DMS 273 treated with DMSO at 0.1 percent for 48 hours (cell line): ENCODE measurements around the gene KIF26B.
A peak's percentile ranks its signal among the peaks of the same experiment; 100 is the strongest.
"Not testable (repeated sequence)": the region's sequence is repeated elsewhere in the genome, so short reads cannot be mapped to it uniquely, and the experiment has no call there.

ENCODE experiments used
- DNase-seq: peaks from one replicate; lab custom pipeline; 2025; lab: John Stamatoyannopoulos, UW

The KIF26B gene

DNA sequence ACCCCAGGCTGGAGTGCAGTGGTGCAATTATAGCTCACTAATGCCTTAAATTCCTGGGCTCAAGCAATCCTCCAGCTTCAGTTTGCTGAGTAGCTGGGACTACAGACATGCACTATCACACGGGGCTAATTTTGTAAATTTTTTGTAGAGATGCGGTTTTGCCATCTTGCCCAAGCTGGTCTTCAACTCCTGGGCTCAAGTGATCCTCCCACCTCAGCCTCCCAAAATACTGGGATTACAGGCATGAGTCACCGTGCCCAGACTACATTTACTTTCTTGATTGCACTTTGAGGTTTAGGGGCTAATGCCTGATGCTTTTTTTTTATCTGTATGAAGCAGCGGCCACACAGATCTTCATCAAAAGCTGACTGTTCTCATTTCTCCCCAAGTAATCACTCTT, 124.6 kb downstream of the KIF26B start:
- DNase-seq = no peak

DNA sequence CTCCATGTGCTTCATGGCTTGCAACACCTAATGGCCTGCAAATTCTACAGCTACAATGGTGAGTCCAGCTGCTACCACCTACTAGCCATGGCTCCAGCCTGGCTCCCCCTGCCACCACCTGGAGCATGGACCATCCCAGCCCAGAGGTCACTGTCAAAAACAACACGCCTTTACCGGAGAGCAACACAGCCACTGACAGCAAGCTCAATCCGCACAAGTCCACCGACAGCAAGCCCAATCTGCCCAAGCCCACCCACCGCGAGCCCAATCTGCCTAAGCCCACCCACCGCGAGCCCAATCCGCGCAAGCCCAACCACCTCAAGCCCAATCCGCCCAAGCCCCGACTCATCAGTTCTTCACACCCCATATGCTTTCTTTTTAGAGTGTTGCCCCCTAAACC, 128.2 kb downstream of the KIF26B start:
- no peak for DNase-seq

DNA sequence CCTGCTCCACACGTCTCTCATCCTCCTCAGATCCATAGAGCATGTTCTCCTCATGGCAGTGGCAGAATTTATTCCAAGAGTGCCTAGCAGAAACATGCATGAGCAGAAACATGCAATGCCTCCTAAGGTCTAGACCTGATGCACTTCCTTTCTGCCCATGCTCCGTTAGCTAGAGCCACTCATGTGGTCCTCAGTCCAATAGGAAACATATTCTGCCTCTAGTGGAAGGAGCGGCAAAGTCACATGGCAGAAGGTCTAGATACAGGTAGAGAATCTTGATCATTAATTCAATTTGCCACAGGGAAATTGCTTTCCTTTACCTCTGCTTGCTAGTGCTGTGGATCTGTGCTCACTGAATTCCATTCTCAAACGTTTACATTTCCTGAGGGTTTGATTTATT, 130.4 kb downstream of the KIF26B start:
- DNase-seq = no peak

DNA sequence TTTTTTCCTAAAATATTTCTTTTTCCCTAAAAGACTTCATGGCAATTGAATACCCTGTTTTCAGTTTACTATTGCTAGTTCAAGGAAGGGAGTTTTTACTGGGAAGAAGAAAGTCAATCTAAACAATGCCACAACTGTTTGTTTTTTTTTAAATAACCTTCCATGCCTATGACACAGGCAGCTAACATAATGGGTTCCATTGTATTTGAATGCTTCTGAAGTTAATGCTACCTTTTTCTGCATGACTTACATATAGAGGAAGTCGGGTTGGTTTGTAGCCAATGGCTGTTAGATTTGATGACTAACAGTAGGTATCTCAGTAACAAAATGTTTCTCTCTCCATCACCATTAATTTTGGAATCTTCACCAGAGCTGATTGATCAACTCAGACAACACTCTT, 134.0 kb downstream of the KIF26B start:
- no peak for DNase-seq

DNA sequence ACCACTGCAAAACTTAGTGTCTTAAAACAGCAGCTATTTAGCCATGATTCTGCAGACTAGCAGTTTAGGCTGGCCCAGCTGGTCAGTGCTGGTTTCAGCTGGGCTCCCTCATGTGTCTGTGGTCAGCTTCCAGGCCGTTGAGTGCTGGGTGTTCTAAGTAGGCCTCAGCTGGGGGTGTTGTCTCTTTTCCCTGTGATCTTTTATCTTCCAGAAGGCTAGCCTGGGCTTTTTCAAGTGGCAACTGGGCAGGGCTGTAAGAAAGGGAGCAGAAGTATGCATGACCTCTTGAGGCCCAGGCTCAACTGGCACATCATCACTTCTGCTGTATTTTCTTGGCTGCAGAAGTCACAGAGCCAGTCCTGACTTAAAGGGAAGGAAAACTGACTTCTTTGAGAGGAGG, 136.1 kb downstream of the KIF26B start:
- DNase-seq = no peak

DNA sequence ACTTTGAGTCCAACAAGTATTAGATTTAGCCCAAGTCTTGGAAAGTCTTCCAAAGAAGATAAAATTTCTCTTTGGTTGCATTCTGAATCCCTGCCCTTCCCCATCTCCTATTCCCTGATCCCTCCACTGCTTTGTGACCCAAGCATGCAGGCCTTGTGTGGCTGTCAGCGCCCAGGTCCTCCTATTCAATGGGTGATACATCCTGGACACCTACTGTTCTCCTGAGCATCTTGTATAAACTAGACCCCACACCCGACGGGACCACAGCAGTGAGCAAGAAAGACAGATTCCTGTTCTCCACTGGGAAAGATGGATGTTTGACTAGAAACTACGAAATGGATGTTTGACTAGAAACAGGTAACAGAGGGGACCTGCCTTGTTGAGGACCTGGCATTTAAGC, 136.6 kb downstream of the KIF26B start:
- DNase-seq = no peak

DNA sequence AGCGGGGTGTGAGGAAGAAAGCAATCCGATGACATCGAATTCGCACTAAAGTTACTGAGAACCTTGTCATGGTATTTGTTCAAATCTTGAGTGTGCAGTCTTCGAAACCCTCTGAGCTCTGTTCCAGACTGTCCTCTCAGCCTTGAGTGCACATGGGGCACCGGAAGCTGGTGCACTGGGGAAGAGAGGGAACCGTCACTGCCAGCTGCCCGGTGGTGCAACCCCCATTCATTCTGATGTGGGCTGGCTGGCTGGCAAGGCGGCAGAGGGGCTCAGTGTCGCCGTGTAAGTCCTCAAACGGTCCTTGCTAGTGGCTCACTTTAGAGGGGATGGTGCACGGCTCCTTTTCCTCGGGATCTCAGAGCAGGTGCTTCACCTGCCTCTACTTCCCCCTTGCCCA, 137.4 kb downstream of the KIF26B start:
- no peak for DNase-seq

DNA sequence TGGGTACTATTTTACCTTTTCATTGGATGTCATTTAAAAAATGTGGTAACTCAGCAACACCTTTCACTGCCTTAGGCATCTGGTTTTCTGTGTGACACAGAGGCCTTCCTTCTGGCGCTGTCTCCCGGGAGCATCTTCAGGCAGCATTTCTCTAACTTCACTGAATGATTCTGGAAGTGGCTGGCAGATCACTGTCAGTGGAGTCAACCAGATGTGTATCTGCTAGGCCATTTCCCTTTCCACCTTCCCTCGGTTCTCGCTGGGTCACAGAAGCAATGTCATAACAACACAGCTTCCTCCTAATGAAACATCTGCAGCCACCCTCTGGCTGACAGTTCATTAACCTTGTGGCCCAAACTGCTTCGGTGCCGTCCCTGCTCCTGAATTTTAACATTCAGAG, 137.8 kb downstream of the KIF26B start:
- DNase-seq = no peak

DNA sequence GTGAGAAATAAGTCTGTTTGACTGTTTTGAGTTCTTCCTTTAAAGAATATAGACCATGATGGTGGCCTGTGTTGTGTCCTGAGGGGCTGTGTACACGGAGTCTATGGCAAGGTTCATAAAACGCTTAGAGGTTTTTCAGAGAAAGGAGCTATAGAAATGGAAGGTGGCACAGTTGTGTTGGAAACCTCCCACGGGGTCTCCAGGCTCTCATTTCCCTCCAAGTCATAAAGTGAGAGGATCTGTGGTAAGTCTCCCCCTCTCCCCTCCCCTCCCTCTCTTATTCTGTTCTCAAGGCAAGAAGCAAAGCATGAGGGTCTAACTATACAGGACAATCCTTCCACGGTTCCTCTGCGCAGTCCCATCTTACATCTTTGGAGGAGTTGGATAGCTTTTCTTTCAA, 139.2 kb downstream of the KIF26B start:
- DNase-seq = no peak

DNA sequence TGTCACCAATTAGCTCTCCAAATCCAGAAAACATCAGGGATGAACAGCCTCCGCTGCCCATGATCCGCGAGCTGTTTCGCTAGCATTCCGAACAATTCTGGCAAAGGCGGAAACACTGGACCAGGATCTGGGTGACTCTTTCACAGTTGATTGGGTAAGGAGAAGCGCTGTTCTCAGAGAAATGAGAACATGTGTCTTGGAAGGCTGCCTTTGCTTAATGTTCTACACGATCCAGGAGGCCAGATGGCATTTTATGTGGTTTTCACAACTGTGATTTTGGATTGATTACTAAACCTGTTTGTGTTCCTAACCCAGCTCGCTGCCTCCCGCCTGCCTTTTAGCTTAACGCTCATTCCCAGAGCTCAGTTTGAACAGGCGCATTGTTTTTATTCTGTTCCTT, 144.0 kb downstream of the KIF26B start:
- DNase-seq = peak; percentile 83

DNA sequence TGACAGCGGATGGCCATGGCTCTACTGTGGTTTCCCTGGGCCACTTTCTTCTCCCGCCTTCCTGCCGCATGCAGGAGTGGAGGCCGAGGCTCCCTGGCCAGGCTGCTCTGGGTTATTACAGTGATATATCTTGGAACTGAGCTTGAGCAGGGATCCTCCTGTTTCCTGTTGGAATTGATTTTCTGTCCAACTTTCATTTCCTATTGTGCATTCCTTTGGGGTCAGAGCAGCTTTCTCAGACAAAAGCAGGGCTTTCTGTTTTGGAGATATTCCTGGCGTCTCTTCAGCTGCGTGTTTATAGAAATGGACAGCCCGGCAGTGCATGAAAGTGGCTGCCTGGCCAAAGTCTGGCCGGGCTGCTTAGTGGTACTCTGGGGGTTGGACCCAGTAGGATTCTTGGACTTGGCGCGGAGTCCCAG, 146.4 kb downstream of the KIF26B start:
- no peak for DNase-seq

DNA sequence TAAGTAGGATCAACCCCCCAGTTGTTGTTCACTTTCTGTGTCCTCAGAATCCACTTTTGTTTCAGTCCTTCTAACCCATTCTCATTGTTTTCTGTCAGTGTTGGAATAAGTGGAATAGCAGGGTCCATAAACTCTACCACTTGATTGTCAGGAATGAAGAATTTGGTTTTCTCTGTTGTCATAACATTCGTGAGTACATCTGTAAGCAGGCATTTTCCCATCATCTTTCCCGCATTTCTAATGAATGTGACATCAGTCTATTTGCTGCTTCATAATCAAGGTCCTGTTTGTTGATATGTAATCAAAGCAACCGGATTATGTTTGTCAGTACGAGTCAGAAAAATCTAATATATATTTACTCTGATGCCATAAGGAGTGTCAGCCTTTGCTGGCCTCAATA, 147.1 kb downstream of the KIF26B start:
- no peak for DNase-seq

DNA sequence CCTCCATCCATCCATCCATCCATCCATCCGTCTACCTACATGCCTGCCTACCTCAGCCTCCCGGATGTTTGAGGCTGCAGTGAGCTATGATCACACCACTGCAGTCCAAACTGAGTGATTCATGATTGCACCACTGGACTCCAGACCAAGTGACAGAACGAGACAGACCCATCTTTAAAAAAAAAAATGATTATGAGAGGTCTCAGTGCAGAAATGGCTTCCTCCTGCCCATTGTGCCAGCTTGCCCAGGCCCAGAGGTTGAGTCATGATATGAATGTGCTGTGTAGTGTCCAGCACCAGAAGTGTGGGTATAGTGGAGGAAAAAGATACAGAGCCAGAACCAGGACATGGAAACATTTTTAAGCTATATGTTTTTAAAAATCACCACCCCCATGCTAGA, 149.9 kb downstream of the KIF26B start:
- no peak for DNase-seq

DNA sequence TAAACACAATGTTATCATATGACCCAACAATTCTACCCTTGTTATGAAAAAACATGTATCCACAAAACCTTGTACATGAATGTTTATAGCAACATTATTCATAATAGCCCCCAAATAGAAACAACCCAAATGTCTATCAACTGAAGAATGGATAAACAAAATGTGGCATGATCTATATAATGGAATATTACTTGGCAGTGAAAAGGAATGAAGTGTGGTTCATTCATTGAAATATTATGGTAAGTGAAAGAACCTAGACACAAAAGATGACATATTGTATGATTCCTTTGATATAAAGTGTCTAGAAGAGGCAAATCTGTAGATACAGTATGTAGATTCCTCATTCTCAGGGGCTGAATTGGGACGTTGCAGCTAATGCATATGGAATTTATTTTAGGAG, 151.2 kb downstream of the KIF26B start:
- DNase-seq = no peak

DNA sequence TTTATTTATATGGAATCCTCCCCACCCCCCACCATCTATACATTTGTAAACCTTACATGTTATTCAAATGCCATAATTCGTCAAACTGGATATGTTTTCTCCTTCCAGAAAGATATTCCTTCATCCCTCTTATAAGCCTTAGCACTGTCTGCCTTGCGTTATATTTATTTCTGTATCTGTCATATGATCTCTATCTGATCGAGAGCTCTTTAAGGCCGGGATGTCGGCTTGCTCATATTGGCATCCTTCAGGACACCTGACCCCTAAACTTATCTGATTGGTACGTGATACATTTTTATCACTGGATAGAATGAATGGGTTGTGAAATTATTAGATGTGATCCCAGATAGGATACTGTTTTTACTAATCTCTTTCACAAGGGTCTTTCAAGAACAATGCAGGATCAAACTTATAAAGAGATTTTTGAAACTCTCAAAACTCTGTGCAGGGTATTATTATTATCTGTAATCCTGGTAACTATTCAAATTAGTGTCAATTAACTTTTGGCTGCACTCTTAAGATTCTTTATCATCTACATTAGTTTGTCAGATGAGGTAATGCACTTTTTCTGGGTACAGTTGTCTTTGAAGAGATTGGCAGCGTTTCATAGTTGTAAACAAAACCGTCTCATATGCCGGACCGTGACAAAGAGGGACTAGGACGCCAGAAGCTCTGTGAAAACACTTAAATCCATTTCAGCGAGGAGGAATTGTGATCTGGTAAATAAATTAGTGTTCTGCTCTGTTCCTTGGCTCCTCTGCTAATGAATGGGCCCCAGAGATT, 152.0 kb downstream of the KIF26B start:
- DNase-seq = no peak

DNA sequence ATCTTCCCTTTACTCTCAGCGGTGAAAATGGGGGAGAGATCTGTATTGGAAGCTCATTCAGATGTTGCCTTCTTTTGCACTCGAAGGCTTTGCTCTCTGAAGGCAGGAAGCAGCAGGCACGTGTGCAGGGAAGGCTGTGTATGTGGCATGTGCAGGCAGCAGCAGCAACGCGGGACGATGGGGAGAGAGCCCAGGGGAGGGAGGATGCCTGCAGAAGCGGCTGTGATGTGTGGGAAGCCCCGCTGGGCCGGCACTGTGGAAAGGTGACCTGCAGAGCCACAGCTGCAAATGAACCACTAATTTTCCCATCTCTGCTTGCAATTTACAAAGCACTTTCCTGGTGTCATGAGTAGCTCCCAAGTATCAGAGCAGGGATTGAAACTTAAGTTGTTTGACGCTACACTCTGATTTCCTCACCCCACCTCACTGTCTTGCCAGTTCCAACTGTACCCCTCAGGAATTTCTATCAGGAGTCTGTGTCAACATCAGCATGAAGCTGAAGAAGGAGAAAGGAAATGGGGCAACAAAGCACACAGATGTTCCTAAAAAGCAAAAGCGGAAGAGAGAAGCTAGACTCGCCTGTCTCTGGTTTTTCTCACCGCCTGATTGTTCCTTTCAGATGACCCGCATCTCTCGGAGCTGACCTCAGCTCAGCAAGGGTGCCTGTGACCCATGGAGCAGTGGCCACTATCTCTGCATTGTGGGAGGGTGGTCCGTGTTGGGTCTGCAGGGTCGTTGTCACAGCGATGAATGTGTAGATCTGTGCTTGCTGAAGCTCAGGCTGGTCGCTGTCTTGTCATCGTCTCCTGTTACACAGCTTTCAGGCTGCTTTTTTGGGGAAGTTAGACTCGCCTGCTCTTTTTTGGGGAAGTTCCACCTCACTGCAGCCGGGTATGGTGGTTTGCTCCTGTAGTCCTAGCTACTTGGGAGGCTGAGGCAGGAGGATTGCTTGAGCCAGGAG, 156.1 kb downstream of the KIF26B start:
- DNase-seq = no peak

DNA sequence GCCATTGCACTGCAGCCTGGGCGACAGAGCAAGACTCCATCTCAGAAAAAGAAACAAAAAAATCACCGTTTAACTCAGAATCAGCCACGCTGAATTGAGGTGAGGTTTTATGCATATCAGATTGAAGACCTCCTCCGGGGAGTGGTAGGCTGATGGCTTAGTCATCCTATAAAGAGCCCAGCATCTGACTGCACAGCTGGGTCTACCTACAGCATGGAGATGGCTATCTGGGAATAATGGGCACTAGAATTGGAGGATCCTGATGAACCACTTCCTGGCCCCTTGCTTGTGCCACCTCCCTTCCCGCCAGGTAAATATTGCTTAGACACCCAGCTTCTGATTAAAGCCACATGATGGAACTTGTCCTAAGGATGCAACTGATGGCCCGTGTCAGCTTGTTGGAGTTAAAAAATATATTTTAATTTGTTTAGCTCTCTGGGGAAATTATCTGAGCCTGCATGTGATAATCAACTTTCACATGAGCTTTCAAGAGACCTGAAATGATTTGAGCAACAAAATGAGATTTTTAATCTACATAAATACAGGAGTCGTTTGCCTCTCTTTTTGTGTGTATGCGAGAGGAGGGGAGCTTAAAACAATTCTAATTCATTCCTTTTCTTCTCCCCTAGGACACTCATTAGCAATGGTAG, 157.2 kb downstream of the KIF26B start:
- no peak for DNase-seq

DNA sequence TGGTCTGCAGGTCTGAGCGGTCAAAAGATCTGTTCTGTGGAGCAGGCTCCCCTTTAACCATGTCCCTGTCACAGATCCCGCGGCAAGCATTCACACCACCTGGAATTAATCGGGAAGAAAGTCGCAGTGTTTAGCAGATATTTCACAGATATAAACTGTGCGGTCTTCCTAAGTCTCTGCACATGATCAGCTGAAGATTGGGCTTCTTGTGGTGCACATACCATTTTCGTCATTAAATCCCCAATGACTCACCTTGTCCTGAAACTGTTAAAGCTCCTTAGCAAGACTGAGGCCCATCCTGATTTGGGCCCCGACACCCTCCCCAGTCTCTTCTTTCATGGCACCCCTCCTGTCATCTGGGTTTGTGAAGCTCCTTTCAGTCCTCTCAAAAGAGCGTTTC, 158.8 kb downstream of the KIF26B start:
- DNase-seq = no peak

DNA sequence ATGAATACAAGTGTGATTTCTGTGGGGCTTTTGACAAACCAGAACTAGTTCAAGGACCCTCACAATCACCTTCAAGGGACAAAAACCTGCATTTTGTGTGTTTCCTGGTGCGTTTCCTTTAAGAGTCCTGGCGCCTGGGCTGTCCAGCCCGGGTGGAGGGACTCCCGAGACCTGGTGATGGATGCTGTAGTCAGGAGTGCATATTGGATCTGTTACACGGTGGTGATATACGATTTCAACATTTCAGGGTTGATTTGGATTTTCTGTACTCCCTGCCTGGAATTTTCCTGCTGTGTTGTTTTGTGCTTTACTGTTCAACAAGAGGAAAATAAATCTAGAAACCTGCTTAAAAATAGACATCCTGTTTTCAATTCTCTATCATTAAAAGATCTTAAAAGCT, 162.0 kb downstream of the KIF26B start:
- DNase-seq = no peak

DNA sequence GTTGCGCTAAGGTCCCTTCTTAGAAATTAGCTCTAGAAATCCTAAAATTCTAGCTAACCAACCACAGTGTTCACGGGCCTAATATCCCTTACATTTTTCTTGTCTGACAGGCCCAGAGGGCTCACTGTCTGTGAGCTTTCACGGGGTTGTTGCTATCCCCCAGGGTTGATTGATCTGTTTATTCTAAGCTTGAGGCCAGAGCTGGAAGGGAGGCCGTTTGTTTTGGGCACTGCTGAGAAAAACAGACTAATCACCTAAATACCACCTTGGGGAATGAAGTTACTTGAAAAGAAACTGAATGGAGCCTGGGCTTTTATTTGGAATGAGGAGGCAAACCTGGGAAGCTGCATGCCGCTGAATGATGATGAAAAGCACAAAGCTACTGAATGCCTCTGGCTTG, 162.4 kb downstream of the KIF26B start:
- DNase-seq = no peak

DNA sequence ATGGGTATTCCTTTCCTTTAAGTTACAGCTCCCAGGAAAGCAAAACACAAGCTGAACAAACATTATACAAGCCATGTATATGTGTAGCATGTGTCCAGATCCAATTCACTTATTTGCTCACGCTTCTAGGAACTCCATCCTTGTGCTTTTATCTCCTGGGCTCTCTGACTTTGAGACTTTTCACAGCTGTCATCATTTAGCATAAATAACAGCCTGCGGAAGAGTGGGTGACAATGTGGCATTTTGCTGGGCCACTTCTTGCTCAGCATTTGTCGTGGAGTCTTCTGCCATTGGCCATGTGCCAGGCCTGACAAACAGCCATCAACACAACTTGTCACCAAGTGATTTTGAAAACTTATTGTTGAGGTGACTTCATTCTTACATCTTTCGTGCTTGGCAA, 164.3 kb downstream of the KIF26B start:
- no peak for DNase-seq

DNA sequence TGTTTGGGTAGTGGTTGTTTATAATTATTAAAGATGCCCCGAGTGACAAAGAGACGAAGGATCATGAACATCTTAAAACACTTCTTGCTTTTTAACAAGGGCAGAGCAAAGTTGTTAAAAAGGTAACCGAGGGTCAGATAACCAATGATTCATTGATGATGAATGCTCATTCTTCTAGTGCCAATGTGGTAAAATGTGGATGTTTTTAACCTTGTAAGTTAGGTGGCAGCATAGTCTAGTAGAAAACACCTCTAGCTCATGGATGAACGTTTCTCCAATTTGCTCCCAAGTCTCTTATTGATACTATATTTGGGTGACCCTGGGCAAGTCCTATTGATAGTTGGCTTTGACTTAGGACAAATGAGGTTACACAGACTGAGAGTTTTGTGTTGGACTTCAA, 167.9 kb downstream of the KIF26B start:
- no peak for DNase-seq

DNA sequence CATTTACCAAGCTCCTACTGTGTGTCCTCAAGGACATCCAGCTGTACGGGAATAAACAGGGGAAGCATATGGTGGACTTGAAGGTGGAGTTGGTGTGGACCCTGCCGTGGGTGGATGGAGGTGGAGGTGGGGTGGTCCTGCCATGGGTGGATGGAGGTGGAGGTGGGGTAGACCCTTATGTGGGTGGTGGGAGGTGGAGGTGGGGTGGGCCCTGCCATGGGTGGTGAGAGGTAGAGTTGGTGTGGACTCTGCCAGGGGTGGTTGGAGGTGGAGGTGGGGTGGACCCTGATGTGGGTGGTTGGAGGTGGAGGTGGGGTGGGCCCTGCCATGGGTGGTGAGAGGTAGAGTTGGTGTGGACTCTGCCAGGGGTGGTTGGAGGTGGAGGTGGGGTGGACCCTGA, 169.0 kb downstream of the KIF26B start:
- not testable (repeated sequence) for DNase-seq
